ENCODE results near the gene AFAP1L1. TPM values are rescaled to one million over a fixed set of nuclear protein-coding genes. Genes with fewer than 3 reads are reported as not detected.

AFAP1L1 gene
- total and polyA plus RNA-seq, 2 of the 13 experiments (the other 11 are each of a cell fraction or from before 2014, with no cell fraction given): 0.38 to 1.0 TPM

- no peak overlapping the region for H3K27ac ChIP-seq (ENCODE audit: extremely low read length, insufficient read depth, low read length)
- 18% methylated on average over 7 of the region's 11 CpGs for WGBS (ENCODE audit: low lambda C conversion rate)
- H2AFZ ChIP-seq (ENCODE audit: low read length): no peak overlapping the region
- POLR2A ChIA-PET: no interaction called here
- CTCF ChIA-PET (ENCODE audit: low intra/inter-chr PET ratio, low total read pairs): no interaction called here
- DNase-seq (ENCODE audit: low spot score): no peak
- in situ Hi-C loops (cut with HindIII; ENCODE audit: extremely low pct_ligation_motif_present, low pct_unique_long_range_greater_than_20kb) (loop anchor here (10.0 kb wide), 1 partner anchor 45 kb away; no protein-coding TSS in a partner anchor), intact Hi-C loops (cut with micrococcal nuclease; ENCODE audit: unreplicated experiment) (no loop called here)
- peaks cover 29% of the 10 kb centered on the region for H3K4me1 ChIP-seq (ENCODE audit: insufficient read depth, low read length)
- no peaks in the 10 kb centered on the region for H3K79me2 ChIP-seq (ENCODE audit: insufficient read depth, low read length)
- peaks cover 2 to 5% of the 10 kb centered on the region in 2 experiments; a peak in 2 of 5 replicates for H3K27me3 ChIP-seq (ENCODE audit: control insufficient read depth in 1 of 2, insufficient read depth in 2 of 2, low read length in 2 of 2)
- ATAC-seq: no peak
- BruUV-seq (replicated peaks): no TSS peak
- no peak overlapping the region for H3K9ac ChIP-seq (ENCODE audit: insufficient read depth, low read depth, low read length)
- H3K9me3 ChIP-seq (ENCODE audit: low read length): no peaks in the 10 kb centered on the region
- H3K4me3 ChIP-seq (replicated peaks in 1 of 3; ENCODE audit: insufficient read depth in 1 of 3, low read depth in 2 of 3, low read length in 3 of 3): no peak overlapping the region
- H3K4me2 ChIP-seq (ENCODE audit: low read depth, low read length): no peak overlapping the region
- no peak for FAIRE-seq
- H3K36me3 ChIP-seq (replicated peaks in 1 of 2; ENCODE audit: control insufficient read depth in 1 of 2, insufficient read depth in 2 of 2, low read length in 2 of 2): no peaks in the 10 kb centered on the region
- no peaks in the 10 kb centered on the region for H4K20me1 ChIP-seq (ENCODE audit: insufficient read depth, low read length)
- TF ChIP-seq GLMP (CRISPR knock-in tag; IDR thresholded peaks at IDR 0.05; ENCODE audit: borderline replicate concordance): no peak
- TF ChIP-seq ZNF280B (CRISPR knock-in tag; IDR thresholded peaks at IDR 0.05; ENCODE audit: borderline replicate concordance): no peak
- TF ChIP-seq ZBTB26 (CRISPR knock-in tag; IDR thresholded peaks at IDR 0.05; ENCODE audit: borderline replicate concordance): no peak
- TF ChIP-seq LCORL (IDR thresholded peaks at IDR 0.05): no peak
- no peak for TF ChIP-seq LCORL (CRISPR knock-in tag; IDR thresholded peaks at IDR 0.05)
- no peak for TF ChIP-seq NR2F2 (IDR thresholded peaks at IDR 0.05; ENCODE audit: borderline replicate concordance, low read depth)
- TF ChIP-seq SKI (IDR thresholded peaks at IDR 0.05; ENCODE audit: partially characterized antibody): no peak
- no peak for TF ChIP-seq SPEN (CRISPR knock-in tag; IDR thresholded peaks at IDR 0.05; ENCODE audit: low read depth)
- TF ChIP-seq ZBTB8A (CRISPR knock-in tag; IDR thresholded peaks at IDR 0.05; ENCODE audit: borderline replicate concordance, low read depth): no peak
- TF ChIP-seq ZNF557 (CRISPR knock-in tag; IDR thresholded peaks at IDR 0.05): no peak
- TF ChIP-seq FOXA1 (IDR thresholded peaks at IDR 0.05): no peak
- no peak for TF ChIP-seq FOXA1 (CRISPR knock-in tag; IDR thresholded peaks at IDR 0.05)
- no peak for TF ChIP-seq BRD4 (CRISPR knock-in tag; IDR thresholded peaks at IDR 0.05)
- TF ChIP-seq YEATS2 (CRISPR knock-in tag; IDR thresholded peaks at IDR 0.05; ENCODE audit: borderline replicate concordance): no peak
- TF ChIP-seq GATA4 (IDR thresholded peaks at IDR 0.05; ENCODE audit: borderline replicate concordance, low read depth): no peak
- no peak for TF ChIP-seq ZNF382 (CRISPR knock-in tag; IDR thresholded peaks at IDR 0.05; ENCODE audit: borderline replicate concordance)
- no peak for TF ChIP-seq ZNF281 (CRISPR knock-in tag; IDR thresholded peaks at IDR 0.05; ENCODE audit: borderline replicate concordance)
- no peak for TF ChIP-seq ZNF782 (CRISPR knock-in tag; IDR thresholded peaks at IDR 0.05; ENCODE audit: borderline replicate concordance)
These were observed 118.2 kb downstream of the AFAP1L1 start for GRCh38 chr5:149389552-149390495.

All from HepG2 (cell line).